Glutamatergic neuron (in vitro differentiated cells): Measurements from ENCODE around the gene DGKI. TPM values are rescaled to one million over a fixed set of nuclear protein-coding genes. Genes with fewer than 3 reads are reported as not detected.

Experiments used
- DNase-seq: peaks from one replicate; pipeline ENCODE4 v3.0.0; 2022
- H3K27ac Mint-ChIP-seq: one replicate; pipeline ENCODE4 v1.8.0; 2020; ENCODE audit warnings: mild to moderate bottlenecking, mixed read lengths, inconsistent platforms; ENCODE audit not compliant: unreplicated experiment
- H3K27me3 Mint-ChIP-seq: one replicate; pipeline ENCODE4 v1.8.0; 2020; ENCODE audit warnings: mild to moderate bottlenecking, moderate library complexity, mixed read lengths, inconsistent platforms; ENCODE audit not compliant: unreplicated experiment
- H3K36me3 Mint-ChIP-seq: one replicate; pipeline ENCODE4 v1.8.0; 2020; ENCODE audit warnings: mild to moderate bottlenecking, mixed read lengths, inconsistent platforms; ENCODE audit not compliant: unreplicated experiment
- H3K4me1 Mint-ChIP-seq: one replicate; pipeline ENCODE4 v1.8.0; 2020; ENCODE audit warnings: mild to moderate bottlenecking, low read depth, mixed read lengths, inconsistent platforms; ENCODE audit not compliant: unreplicated experiment
- H3K4me3 Mint-ChIP-seq: one replicate; pipeline ENCODE4 v1.8.0; 2020; ENCODE audit warnings: mild to moderate bottlenecking, mixed read lengths, inconsistent platforms; ENCODE audit not compliant: unreplicated experiment
- H3K9me3 Mint-ChIP-seq: one replicate; pipeline ENCODE4 v1.8.0; 2020; ENCODE audit warnings: mild to moderate bottlenecking, moderate library complexity, mixed read lengths, inconsistent platforms; ENCODE audit not compliant: unreplicated experiment
- CTCF ChIP-seq: fragments of 200-600 bp; sonication (generic); IDR thresholded peaks from one replicate; pipeline ENCODE4 v1.5.0; 2021; ENCODE audit not compliant: partially characterized antibody, unreplicated experiment
- total RNA-seq: library from RNA; stranded (reverse); fragmentation: NEBNext Ultra II Directional; extraction: Animal tissue kit (Norgen Biotek cat#: 25700); gene quantifications from one replicate; pipeline ENCODE4 v1.2.1, GENCODE V29; 2021; ENCODE audit not compliant: unreplicated experiment

Gene DGKI
- total RNA-seq, 1 donor from 2014 or later = 19.4 TPM

GRCh38 chr7:137441451-137441850 lies 405.3 kb downstream of the DGKI start:
- no peak overlapping the region for H3K27ac Mint-ChIP-seq
- peaks cover 1% of the 10 kb centered on the region for H3K4me1 Mint-ChIP-seq
- no peak overlapping the region for H3K4me3 Mint-ChIP-seq
- no peak for DNase-seq
- no peaks in the 10 kb centered on the region for H3K36me3 Mint-ChIP-seq
- no peaks in the 10 kb centered on the region for H3K27me3 Mint-ChIP-seq
- TF ChIP-seq CTCF = no peak
- H3K9me3 Mint-ChIP-seq = no peaks in the 10 kb centered on the region

GRCh38 chr7:137439829-137440825 lies 406.6 kb downstream of the DGKI start:
- no peak for DNase-seq
- no peaks in the 10 kb centered on the region for H3K36me3 Mint-ChIP-seq
- no peak overlapping the region for H3K4me3 Mint-ChIP-seq
- H3K4me1 Mint-ChIP-seq = no peaks in the 10 kb centered on the region
- no peak for TF ChIP-seq CTCF
- H3K9me3 Mint-ChIP-seq = no peaks in the 10 kb centered on the region
- H3K27ac Mint-ChIP-seq = no peak overlapping the region
- H3K27me3 Mint-ChIP-seq = no peaks in the 10 kb centered on the region

- Mint-ChIP-seq H3K36me3 (peaks cover 5% of the 10 kb centered on the region), H3K4me3 (no peak overlapping the region), H3K4me1 (no peaks in the 10 kb centered on the region), H3K9me3 (no peaks in the 10 kb centered on the region), H3K27ac (no peak overlapping the region), H3K27me3 (no peaks in the 10 kb centered on the region)
- no peak for TF ChIP-seq CTCF
- no peak for DNase-seq
Observed at GRCh38 chr7:137434946-137435345, 411.8 kb downstream of the DGKI start.

GRCh38 chr7:137434530-137434929 lies 412.2 kb downstream of the DGKI start:
- Mint-ChIP-seq H3K27me3 (no peaks in the 10 kb centered on the region), H3K4me3 (no peak overlapping the region), H3K9me3 (no peaks in the 10 kb centered on the region), H3K27ac (no peak overlapping the region), H3K36me3 (peaks cover 5% of the 10 kb centered on the region), H3K4me1 (no peaks in the 10 kb centered on the region)
- no peak for TF ChIP-seq CTCF
- no peak for DNase-seq

- no peaks in the 10 kb centered on the region for H3K36me3 Mint-ChIP-seq
- no peaks in the 10 kb centered on the region for H3K4me1 Mint-ChIP-seq
- H3K9me3 Mint-ChIP-seq = peaks cover 3% of the 10 kb centered on the region
- peaks cover 2% of the 10 kb centered on the region for H3K27me3 Mint-ChIP-seq
- TF ChIP-seq CTCF = no peak
- no peak overlapping the region for H3K4me3 Mint-ChIP-seq
- no peak overlapping the region for H3K27ac Mint-ChIP-seq
- DNase-seq = no peak
Observed at GRCh38 chr7:137423321-137423720, 423.5 kb downstream of the DGKI start.
